Prostate gland (tissue), 2 donors: Measurements from ENCODE around the gene ADGRG3.

ENCODE experiments used
- CTCF ChIP-seq, 4 experiments: fragments of 200-600 bp in 2 of 4; fragments of 450-650 bp in 2 of 4; sonication (generic) in 2 of 4; IDR thresholded peaks; 1 replicate in 3 of 4; 2 replicates in 1 of 4; pipeline ENCODE4 v1.5.1; 2016 to 2019; ENCODE audit warnings: antibody characterized with exemption in 4 of 4, mild to moderate bottlenecking in 2 of 4, moderate library complexity in 2 of 4
- POLR2A ChIP-seq: fragments of 450-650 bp; IDR thresholded peaks from one replicate; pipeline ENCODE4 v1.6.1; 2016; ENCODE audit warnings: antibody characterized with exemption, mild to moderate bottlenecking
- POLR2AphosphoS5 ChIP-seq: sonication (generic); formaldehyde crosslinking; IDR thresholded peaks from one replicate; pipeline ENCODE4 v1.6.1; 2017; ENCODE audit warnings: antibody characterized with exemption

GRCh38 chr16:57668630-57669475 lies 747 bp downstream of the ADGRG3 start:
- no peak for TF ChIP-seq CTCF (IDR thresholded peaks at IDR 0.05)
- no peak for TF ChIP-seq POLR2A
- TF ChIP-seq POLR2AphosphoS5, result no peak
